ENCODE data around the gene MACROD2. TPM values are rescaled to one million over a fixed set of nuclear protein-coding genes. Genes with fewer than 3 reads are reported as not detected.

Gene MACROD2
- total RNA-seq, 1 donor from 2014 or later = 17.6 TPM

DNA sequence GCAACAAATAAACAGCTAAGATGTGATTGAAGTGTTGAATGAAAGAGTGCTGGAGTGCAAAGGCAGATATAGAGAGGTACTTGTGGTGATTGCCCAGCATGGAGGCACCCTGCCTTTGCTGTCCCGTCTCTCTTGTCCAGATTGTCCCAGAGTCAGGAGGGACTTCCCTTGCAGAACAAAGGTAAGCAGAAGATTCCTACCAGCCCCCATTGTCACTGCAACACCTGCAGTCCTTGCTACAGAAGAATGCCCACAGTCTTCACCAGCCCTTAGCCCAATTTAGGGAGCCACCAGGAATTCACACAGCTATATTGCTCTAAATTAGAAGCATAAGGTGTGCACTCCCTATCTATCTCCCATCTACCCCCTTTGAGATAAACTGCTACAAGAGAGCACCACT lies 2086.1 kb downstream of the MACROD2 start:
- DNase-seq = no peak

DNA sequence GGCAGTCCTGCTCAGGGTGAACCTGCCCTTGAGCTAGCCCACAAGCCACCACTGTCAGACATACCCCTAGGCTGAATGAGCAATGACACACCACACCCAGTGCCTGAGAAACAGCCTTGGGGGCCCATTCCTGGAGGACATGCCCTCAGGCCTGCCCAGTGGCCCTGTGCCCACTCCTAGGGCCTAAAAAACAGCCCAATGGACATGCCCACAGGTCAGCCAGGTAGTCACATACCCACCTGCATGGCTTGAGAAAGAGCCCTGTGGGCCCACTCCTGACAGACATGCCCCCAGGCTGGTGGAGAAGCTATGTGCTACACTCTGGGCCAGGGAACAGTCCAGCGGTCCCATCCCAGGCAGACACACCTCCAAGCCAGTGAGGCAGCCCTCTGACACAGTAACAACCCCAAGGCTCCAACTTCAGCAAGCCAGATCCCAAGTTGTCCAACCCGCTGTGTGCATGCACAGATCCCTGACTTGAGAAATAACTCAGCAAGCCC lies 2086.8 kb downstream of the MACROD2 start:
- no peak for DNase-seq

DNA sequence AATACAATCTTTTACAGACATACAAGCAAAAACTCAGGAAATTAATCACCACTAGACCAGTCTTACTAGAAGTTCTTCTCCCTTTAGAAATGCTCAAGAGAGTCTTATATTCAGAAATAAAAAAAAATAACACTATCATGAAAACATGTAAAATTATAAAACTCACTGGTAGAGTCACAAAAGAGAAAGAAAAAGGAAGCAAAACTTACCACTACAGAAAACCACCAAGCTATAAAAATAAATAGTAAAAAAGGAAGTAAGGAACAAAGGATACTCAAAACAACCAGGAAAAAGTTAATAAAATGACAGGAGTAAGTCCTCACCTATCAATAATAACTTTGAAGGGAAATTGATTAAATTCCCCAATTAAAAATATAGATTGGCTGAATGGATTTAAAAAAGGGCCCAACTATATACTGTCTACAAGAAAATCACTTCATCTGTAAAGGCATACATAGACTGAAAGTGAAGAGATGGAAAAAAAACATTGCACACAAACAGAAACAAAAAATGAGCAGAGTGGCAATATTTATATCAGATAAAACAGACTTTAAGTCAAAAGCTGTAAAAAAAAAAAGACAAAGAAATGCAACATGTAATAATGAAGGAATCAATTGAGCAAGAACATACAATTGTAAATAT lies 2088.4 kb downstream of the MACROD2 start:
- no peak for DNase-seq

DNA sequence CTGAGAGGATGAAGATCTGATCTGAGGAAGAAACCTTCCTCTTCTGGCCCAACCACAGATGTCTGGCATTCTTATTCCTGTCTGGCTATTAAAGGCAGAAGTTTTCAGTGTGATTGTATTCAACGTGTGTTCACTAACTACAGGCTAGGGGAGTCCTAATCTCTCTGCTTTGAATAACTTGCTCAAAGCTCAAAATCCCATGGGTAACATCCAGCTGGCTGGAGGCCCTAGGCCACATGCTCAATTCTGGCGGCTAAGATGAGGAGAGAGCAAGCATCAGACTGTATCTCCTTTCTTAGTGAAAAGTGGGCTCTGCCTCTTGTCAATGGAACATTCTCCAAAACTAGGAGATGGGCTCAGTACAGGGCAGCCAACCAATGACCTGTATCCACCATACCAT lies 2099.9 kb downstream of the MACROD2 start:
- DNase-seq = no peak

DNA sequence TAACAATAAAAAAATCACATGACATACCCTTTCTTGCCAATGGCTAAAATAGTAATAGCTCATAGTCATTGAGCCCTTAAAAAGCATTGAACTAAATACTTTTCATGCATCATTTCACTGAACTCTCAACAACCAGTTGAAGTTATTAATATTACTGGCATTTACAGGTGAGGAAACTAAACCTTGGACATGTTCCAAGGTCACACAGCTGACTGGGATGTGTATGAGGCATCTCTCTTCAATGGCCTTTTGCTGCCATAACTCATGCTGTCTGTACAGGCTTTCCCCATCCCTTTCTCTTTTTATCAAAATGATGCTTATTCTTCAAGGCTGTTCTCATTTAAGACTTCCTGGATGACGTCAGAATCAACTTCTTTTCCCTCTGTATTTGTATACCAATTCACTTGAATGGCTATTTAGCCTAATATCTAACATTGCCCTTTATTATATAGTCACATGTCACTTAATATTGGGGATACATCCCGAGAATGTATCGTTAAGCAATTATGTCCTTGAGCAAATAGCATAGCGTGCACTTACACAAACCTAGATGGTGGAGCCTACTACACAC lies 2101.5 kb downstream of the MACROD2 start:
- DNase-seq = no peak

DNA sequence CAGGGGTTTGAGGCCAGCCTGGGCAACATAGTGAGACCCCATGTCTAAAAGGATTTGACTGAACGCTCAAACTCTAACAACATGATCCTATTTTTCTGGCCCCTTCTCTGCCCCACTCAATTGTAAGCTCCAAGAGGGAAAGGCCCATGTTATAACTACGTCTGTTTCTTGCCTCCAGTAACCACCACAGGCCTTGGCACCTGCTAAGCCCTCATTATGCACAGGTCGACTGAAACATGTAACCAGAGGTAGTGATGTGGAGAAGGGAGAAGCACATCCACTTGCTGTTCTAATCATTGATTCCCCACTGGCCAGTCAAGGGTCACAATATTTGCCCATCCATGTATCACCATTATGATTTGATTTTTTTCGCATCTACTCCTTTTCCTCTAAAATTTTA lies 2102.5 kb downstream of the MACROD2 start:
- DNase-seq = no peak

DNA sequence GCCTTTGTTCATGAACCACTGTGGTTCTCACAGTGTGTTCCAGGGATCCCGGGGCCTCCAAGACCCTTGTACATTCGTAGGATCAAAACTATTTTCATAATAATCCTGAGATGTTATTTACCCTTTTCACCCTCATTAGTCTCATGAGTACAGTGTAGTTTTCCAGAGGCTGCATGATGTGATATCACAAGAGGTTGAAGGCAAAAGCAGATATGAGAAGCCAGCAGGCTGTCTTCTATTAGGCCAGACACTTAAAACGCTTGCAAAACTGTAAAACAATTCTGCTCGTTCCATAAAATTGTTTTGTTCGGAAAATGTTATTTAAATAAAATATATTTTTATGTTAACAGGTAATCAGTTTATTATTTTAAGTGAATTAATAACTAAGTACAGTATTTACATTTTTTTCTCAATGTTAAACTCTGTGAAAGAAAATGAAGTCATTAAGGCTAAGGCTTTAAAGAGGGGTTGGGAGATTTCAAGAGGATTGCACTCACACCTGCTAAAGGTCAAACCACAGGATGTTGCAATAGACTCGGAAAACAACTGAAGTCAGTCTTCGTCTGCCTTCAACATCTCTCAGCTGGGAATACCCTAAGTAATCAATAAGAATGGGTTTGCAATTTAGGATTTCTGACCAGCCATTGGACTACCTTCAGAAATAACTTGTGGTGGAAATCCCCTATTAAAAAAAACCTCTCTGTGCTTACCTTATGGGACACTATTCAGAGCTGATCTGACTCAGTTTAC lies 2103.7 kb downstream of the MACROD2 start:
- DNase-seq = no peak

DNA sequence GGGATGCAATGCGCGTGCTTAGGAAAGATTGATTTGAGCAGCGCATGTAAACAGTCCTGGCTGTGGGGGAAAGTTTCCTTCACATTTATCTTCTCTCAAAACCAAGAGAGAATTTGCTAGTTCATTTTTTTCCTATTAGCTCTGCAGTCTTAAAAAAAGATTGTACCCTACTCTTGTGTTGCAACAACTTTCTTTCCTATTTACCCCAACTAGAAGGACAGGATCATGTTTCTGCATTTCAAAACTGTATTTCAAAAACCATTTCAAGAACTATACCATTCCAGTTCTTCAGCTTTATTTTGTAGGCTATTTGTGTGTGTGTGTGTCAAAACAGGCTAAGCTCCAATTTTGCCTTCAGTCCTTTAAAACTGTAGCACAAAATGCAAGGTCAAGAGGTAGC lies 2104.8 kb downstream of the MACROD2 start:
- DNase-seq = no peak

DNA sequence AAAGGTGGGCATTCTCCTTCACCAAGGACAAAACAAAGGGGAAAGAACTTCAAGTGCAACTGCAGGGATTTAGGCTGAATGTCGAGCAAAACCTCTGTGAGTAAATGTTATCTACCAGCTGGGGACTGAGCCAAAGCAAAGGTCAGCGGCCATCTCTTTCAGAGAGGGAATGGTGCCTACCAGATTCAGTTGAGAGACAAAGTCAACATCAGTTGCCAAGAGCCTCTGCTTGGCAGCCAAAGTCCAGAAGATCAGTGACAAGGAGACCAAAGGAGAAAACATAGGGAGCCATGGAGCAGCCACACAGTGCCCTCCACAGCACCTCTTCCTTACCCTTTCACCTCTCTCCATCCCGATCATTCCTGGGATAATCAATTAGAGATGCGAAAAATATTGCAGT lies 2105.5 kb downstream of the MACROD2 start:
- no peak for DNase-seq

Small RNA genes lying within 50 kb of the gene (small RNA-seq; reads per million reads assigned to genes)
- gene RN7SL864P (ENCODE audit: low replicate concordance) (not detected), gene RNA5SP475 (ENCODE audit: low replicate concordance) (not detected), gene RNU6-1159P (ENCODE audit: low replicate concordance) (not detected), gene RNU6-115P (ENCODE audit: low replicate concordance) (not detected), gene RNU6-228P (ENCODE audit: low replicate concordance) (not detected), gene RNU6-278P (ENCODE audit: low replicate concordance) (not detected), gene RPS3P1 (ENCODE audit: low replicate concordance) (not detected)

Other genes starting within 250 kb of the MACROD2 start
- gene ESF1, start 210.6 kb upstream of the MACROD2 start, total RNA-seq = 17.9 TPM
- gene NDUFAF5, start 210.5 kb upstream of the MACROD2 start, total RNA-seq = 20.7 TPM
- not detected for gene SEL1L2, start 4.9 kb upstream of the MACROD2 start, total RNA-seq